Glutamatergic neuron (in vitro differentiated cells): Measurements from ENCODE around the gene AFAP1. TPM values are rescaled to one million over a fixed set of nuclear protein-coding genes. Genes with fewer than 3 reads are reported as not detected.

Experiments used
- DNase-seq: peaks from one replicate; pipeline ENCODE4 v3.0.0; 2022
- H3K27ac Mint-ChIP-seq: one replicate; pipeline ENCODE4 v1.8.0; 2020; ENCODE audit warnings: mild to moderate bottlenecking, mixed read lengths, inconsistent platforms; ENCODE audit not compliant: unreplicated experiment
- H3K27me3 Mint-ChIP-seq: one replicate; pipeline ENCODE4 v1.8.0; 2020; ENCODE audit warnings: mild to moderate bottlenecking, moderate library complexity, mixed read lengths, inconsistent platforms; ENCODE audit not compliant: unreplicated experiment
- H3K36me3 Mint-ChIP-seq: one replicate; pipeline ENCODE4 v1.8.0; 2020; ENCODE audit warnings: mild to moderate bottlenecking, mixed read lengths, inconsistent platforms; ENCODE audit not compliant: unreplicated experiment
- H3K4me1 Mint-ChIP-seq: one replicate; pipeline ENCODE4 v1.8.0; 2020; ENCODE audit warnings: mild to moderate bottlenecking, low read depth, mixed read lengths, inconsistent platforms; ENCODE audit not compliant: unreplicated experiment
- H3K4me3 Mint-ChIP-seq: one replicate; pipeline ENCODE4 v1.8.0; 2020; ENCODE audit warnings: mild to moderate bottlenecking, mixed read lengths, inconsistent platforms; ENCODE audit not compliant: unreplicated experiment
- H3K9me3 Mint-ChIP-seq: one replicate; pipeline ENCODE4 v1.8.0; 2020; ENCODE audit warnings: mild to moderate bottlenecking, moderate library complexity, mixed read lengths, inconsistent platforms; ENCODE audit not compliant: unreplicated experiment
- total RNA-seq: library from RNA; stranded (reverse); fragmentation: NEBNext Ultra II Directional; extraction: Animal tissue kit (Norgen Biotek cat#: 25700); gene quantifications from one replicate; pipeline ENCODE4 v1.2.1, GENCODE V29; 2021; ENCODE audit not compliant: unreplicated experiment
- TF ChIP-seq, protein P1 (sequence below): fragments of 200-600 bp; sonication (generic); IDR thresholded peaks from one replicate; pipeline ENCODE4 v1.5.0; 2021; ENCODE audit not compliant: partially characterized antibody, unreplicated experiment

Gene AFAP1
- total RNA-seq, 1 donor from 2014 or later, result 528 TPM

- no peak for DNase-seq
- Mint-ChIP-seq H3K36me3 (peaks cover 25% of the 10 kb centered on the region), H3K4me3 (peak overlapping the region; percentile 6), H3K4me1 (peaks cover 66% of the 10 kb centered on the region), H3K27ac (peak overlapping the region; percentile 90), H3K9me3 (peaks cover 55% of the 10 kb centered on the region), H3K27me3 (peaks cover 54% of the 10 kb centered on the region)
- TF ChIP-seq, protein P1, sequence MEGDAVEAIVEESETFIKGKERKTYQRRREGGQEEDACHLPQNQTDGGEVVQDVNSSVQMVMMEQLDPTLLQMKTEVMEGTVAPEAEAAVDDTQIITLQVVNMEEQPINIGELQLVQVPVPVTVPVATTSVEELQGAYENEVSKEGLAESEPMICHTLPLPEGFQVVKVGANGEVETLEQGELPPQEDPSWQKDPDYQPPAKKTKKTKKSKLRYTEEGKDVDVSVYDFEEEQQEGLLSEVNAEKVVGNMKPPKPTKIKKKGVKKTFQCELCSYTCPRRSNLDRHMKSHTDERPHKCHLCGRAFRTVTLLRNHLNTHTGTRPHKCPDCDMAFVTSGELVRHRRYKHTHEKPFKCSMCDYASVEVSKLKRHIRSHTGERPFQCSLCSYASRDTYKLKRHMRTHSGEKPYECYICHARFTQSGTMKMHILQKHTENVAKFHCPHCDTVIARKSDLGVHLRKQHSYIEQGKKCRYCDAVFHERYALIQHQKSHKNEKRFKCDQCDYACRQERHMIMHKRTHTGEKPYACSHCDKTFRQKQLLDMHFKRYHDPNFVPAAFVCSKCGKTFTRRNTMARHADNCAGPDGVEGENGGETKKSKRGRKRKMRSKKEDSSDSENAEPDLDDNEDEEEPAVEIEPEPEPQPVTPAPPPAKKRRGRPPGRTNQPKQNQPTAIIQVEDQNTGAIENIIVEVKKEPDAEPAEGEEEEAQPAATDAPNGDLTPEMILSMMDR, result no peak
Measured at GRCh38 chr4:7803371-7803770, 136.3 kb downstream of the AFAP1 start.

DNA sequence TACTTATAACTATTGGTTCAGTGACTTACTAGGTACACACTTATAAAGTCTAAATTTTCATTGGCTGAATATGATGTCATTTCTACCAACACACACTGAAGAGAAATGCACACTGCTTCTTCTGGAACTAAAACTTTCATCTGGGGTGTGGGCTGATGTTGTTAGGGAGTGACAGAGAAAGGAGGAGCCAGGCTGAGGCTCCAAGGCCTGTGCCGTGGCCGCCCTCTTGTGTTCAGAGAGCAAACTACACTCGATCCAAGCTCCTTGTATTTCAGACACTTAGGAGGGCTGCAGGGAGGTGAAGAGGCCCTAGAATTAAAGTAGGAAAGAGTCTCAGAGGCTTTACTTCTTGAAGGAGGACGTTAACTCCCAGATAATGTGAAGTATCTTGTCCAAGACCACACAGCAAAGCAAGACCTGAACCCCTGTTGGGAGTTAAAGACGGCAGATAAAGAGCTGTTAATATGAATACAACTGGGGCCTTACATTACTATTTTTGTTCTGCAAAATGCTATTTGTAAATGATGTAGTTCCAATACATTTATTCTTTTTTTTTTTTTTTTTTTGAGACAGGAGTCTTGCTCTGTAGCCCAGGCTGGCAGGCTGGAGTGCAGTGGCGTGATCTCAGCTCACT lies 137.5 kb downstream of the AFAP1 start:
- no peak overlapping the region for H3K4me3 Mint-ChIP-seq
- peaks cover 28% of the 10 kb centered on the region for H3K36me3 Mint-ChIP-seq
- peak overlapping the region; percentile 56 for H3K27ac Mint-ChIP-seq
- H3K9me3 Mint-ChIP-seq, result peaks cover 52% of the 10 kb centered on the region
- H3K27me3 Mint-ChIP-seq, result peaks cover 48% of the 10 kb centered on the region
- peak; percentile 89 for DNase-seq
- peaks cover 62% of the 10 kb centered on the region for H3K4me1 Mint-ChIP-seq
- TF ChIP-seq, protein P1, result peak; percentile 83

GRCh38 chr4:7801641-7802040 lies 138.0 kb downstream of the AFAP1 start:
- Mint-ChIP-seq H3K9me3 (peaks cover 53% of the 10 kb centered on the region), H3K4me3 (no peak overlapping the region), H3K36me3 (peaks cover 31% of the 10 kb centered on the region), H3K27me3 (peaks cover 47% of the 10 kb centered on the region), H3K4me1 (peaks cover 60% of the 10 kb centered on the region), H3K27ac (peak overlapping the region; percentile 56)
- TF ChIP-seq, protein P1, result no peak
- DNase-seq, result no peak

DNA sequence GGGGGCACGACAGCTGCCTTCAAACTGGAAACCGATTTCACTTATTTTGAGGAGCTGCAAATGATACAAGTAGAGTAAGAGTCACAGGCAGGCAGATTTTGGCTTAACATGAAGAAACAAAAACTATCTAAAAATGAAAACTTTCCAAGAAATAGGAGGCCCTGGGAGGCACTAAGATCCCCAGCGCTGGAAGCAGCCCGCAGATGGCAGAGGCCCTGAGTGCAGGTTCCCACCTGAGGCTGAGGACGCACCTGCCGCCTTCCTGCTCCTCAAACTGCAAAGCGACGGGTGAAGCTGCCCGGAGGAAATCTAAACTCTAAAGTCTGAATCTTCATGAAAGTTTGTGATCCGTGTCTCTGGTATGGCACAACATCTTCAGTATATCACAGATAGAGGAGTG lies 138.7 kb downstream of the AFAP1 start:
- H3K4me1 Mint-ChIP-seq, result peaks cover 56% of the 10 kb centered on the region
- peaks cover 47% of the 10 kb centered on the region for H3K27me3 Mint-ChIP-seq
- peaks cover 31% of the 10 kb centered on the region for H3K36me3 Mint-ChIP-seq
- no peak overlapping the region for H3K4me3 Mint-ChIP-seq
- H3K27ac Mint-ChIP-seq, result no peak overlapping the region
- TF ChIP-seq, protein P1, result no peak
- peaks cover 51% of the 10 kb centered on the region for H3K9me3 Mint-ChIP-seq
- no peak for DNase-seq

DNA sequence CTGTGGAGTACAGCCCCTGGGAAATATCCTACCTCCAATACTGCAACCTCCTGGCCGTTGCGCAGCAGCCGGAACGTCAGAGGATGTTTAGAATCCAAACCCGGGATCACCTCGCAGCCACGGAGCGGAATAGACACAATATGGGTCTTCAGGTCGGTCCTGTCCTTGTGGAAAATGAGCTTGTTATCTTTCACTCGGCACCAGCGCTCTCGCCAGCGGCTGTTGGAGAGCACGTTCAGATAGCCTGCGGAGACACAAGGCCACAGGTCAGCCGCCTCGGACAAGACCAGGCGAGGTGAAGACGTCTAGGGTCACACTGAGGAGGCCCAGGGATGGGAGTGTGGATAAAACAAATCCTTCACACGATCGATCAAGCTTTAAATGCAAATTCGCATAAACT lies 139.3 kb downstream of the AFAP1 start:
- TF ChIP-seq, protein P1, result no peak
- Mint-ChIP-seq H3K27ac (peak overlapping the region; percentile 76), H3K27me3 (peaks cover 43% of the 10 kb centered on the region), H3K4me1 (peaks cover 50% of the 10 kb centered on the region), H3K9me3 (peaks cover 46% of the 10 kb centered on the region), H3K36me3 (peaks cover 31% of the 10 kb centered on the region), H3K4me3 (no peak overlapping the region)
- DNase-seq, result no peak
